Measurements from ENCODE around the gene STK38. TPM values are rescaled to one million over a fixed set of nuclear protein-coding genes. Genes with fewer than 3 reads are reported as not detected.

Gene STK38
- total and polyA plus RNA-seq, 2 of the 13 experiments (the other 11 are each of a cell fraction or from before 2014, with no cell fraction given): 10.3 to 20.7 TPM

- TF ChIP-seq SKIL (CRISPR knock-in tag; IDR thresholded peaks at IDR 0.05; ENCODE audit: borderline replicate concordance) (no peak), NCOA1 (CRISPR knock-in tag; IDR thresholded peaks at IDR 0.05) (no peak), GMEB1 (CRISPR knock-in tag; IDR thresholded peaks at IDR 0.05; ENCODE audit: borderline replicate concordance) (no peak), FUBP1 (CRISPR knock-in tag; IDR thresholded peaks at IDR 0.05; ENCODE audit: borderline replicate concordance) (no peak), ZNF609 (CRISPR knock-in tag; IDR thresholded peaks at IDR 0.05; ENCODE audit: borderline replicate concordance) (no peak)
These were observed 47.8 kb upstream of the STK38 start (continued) for GRCh38 chr6:36594816-36595643.
